Globus pallidus (tissue), 1 donor: ENCODE data around the gene DHRS3.
A peak's percentile ranks its signal among the peaks of the same experiment; 100 is the strongest.

Experiments
- DNase-seq: peaks from one replicate; pipeline ENCODE4 v3.0.0-alpha.2; 2015; ENCODE audit warnings: low spot score

Gene DHRS3

DNA sequence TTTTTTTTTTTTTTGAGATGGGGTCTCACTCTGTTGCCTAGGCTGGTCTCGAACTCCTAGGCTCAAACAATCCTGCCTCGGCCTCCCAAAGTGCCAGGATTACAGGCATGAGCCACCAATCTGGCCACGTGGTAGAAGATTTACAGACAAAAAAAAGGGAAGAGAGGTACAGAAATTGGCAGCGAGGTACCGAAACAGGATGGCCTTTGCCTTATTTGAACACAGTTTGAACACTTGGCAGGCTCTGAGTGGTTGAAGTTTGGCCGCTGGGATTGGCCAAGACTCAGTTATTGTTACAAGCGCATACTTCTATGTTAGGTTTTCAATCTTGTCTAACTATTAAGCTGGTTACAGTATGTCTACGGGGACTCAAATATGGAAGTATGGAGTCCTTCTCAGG lies 19.7 kb upstream of the DHRS3 start:
- DNase-seq: no peak

GRCh38 chr1:12636098-12636950 lies 18.3 kb upstream of the DHRS3 start:
- DNase-seq: no peak

GRCh38 chr1:12634696-12635202 lies 16.7 kb upstream of the DHRS3 start:
- no peak for DNase-seq

DNA sequence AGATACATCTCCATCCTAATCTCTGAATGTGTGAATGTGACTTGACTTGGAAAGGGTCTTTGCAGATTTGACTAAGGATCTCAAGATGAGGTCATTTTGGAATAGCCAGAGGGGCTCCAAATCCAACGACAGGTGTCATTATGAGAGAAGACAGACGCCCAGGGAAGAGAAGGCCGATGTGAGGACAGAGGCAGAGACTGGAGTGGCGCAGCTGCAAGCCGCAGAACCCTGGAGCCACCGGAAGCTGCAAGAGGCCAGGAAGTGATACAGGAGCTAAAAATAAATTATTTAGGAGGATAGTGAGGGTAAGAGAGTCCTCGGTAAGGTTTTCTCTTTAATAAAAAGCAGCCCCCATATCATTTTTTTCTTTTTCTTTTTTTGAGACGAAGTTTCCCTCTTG lies 16.1 kb upstream of the DHRS3 start:
- no peak for DNase-seq

DNA sequence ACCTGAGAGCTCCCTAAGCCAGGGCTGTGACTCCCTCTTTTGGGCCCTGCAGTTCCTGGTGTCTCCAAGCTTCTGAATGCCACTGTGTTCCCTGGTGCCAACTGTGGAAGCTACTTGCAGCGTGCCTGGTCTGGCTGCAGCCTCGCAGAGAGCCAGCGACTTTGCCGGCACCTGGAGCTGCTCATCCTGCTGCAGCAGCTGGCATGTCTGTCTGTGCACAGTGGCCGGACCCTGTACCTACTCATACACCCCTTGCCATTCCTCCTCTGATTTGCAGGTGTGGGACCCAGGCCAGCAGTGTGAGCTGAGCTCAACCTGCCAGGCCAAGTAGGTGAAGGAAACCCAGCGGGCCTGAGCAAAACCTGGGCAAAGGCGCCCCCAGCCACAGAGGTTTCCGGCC lies 13.6 kb upstream of the DHRS3 start:
- DNase-seq: no peak

GRCh38 chr1:12630946-12631530 lies 13.0 kb upstream of the DHRS3 start:
- no peak for DNase-seq

GRCh38 chr1:12629985-12630760 lies 12.2 kb upstream of the DHRS3 start:
- DNase-seq: no peak

DNA sequence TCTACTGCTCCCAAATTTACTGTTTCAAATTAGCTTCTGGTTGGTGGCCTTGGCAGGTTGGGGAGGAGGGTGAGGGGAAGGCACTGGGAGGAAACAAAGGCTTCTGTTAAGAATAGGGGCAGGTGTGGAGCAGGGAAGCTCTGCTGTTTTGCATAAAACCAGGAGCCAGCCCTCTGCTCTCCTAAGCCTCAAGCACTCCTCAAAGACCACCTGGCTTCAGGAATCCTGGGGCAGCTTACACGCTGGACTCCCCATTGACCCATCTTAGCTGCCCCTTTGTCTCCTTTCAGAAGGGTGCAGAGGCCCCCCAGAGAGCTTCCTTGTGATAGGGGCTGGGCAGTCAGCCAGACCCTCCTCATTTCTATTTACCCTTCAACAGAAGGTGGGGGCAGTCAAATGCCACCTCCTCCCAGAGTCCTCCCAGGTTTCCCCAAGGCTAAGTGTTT lies 11.5 kb upstream of the DHRS3 start:
- DNase-seq: no peak

GRCh38 chr1:12627296-12627695 lies 9.3 kb upstream of the DHRS3 start:
- no peak for DNase-seq

DNA sequence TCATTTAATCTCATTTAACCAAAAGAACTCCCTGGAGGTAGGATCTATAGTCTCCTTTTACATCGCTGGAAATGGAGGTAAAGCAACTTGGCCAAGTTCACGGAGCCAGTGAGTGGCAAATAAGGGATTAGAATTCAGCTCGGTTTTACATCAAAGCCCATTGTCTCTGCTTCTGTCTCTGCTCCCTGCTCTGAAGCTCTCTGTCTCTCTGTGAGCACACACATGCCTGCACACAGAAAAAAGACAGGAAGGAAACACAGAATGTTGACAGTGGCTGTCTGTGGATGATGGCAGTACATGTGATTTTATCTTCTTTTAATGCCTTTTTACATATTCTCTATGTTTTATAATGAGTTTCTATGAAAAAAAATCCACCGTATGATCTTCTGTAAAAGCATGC lies 8.9 kb upstream of the DHRS3 start:
- no peak for DNase-seq

GRCh38 chr1:12625276-12625675 lies 7.3 kb upstream of the DHRS3 start:
- no peak for DNase-seq

GRCh38 chr1:12622506-12622905 lies 4.5 kb upstream of the DHRS3 start:
- DNase-seq: no peak

GRCh38 chr1:12621346-12622335 lies 3.6 kb upstream of the DHRS3 start:
- DNase-seq: no peak

- DNase-seq: no peak
Observed at GRCh38 chr1:12620931-12621330, 2.9 kb upstream of the DHRS3 start.

GRCh38 chr1:12620488-12620865 lies 2.5 kb upstream of the DHRS3 start:
- DNase-seq: no peak

DNA sequence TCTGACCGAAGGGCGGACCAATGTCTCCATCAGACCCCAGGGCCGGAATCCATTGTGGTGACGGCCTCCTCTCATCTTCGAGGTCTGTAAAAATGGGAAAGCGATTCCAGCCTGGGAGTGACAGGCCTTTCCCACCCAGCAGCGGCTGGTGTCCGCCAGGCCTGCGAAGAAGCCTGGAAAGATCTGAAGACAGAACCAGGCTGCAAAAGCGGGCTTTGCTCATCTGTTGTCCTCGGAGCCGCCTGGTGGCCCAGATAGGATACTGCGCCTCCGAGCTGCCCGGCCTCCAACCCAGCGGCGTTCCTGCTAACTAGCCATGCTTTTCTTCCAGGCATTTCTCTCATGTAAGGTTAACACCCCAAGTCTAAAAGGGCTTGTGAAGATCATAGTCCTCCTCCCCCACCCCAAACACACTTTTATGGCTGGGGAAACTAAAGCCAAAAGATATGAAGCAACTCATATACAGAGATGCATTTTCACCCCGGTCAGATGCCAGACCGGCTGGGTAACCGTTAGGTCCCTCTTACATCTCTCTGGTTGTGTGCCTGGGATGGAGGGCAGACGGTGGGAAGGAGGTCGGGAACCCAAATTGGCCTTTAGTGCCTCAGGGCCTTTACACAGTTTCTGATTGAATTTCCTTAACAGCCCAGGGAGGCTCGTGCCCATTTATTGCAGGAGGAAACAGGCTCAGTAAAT lies 1.9 kb upstream of the DHRS3 start:
- peak; percentile 79 for DNase-seq

DNA sequence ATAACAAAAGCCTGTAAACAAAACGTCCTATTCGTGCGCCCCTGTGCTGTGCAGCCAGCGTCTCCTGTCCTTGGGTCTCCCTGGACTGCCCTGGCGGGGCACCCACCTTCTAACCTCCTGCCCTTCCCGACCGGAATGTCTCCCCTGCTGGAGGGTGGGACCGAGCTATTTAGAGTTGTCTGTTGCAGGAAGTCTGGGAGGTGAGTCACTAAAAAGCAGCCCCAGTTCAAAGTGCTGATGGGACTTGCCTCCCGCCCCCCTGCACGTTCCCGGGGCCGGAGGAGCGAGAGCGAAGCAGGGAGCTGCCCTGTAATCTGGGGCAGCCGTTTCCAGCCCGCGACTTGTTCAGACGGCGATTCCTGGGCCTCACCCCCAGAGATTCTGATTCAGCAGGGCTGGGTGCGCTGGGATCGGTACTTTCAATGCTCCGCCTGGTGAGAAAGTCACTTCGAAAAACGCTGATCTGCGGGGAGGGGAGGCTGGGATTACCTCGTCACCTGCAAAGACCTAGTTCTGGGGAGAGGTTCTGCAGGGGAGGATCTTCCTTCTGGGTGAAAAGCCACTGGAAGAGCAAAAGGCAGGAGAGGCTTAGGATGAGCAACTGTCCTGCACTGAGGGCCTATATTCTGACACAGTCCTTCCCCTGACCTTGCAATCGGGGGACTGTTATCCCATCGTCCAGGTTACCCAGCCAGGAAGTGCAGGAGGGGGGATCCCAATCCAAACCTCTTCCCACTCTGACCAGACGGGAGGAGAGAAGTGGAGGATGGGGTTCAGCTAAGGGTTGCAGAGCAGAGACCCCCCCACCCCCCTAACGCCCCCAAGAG lies 1.2 kb upstream of the DHRS3 start:
- DNase-seq: no peak

DNA sequence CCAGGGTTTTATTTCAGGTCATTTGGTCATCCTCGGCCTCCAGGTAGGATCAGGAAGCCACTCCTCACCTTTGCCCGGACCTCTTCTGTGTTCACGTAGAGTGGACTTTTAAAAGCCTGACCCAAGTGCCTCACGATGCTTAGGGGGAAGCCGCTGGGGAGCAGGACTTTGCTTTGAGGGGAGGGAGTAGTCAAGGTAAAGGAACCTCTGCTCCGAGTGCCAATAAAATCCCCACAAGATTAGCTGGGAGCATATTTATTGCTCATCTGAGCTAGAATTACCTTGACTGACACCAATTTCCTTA lies 603 bp upstream of the DHRS3 start:
- no peak for DNase-seq

GRCh38 chr1:12617511-12617900 lies 504 bp downstream of the DHRS3 start:
- no peak for DNase-seq

GRCh38 chr1:12616709-12617373 lies 1.2 kb downstream of the DHRS3 start:
- no peak for DNase-seq
